Karpas-422 (cell line): ENCODE measurements around the gene FAM81B. TPM values are rescaled to one million over a fixed set of nuclear protein-coding genes. Genes with fewer than 3 reads are reported as not detected.

Experiments
- DNase-seq: peaks from one replicate; pipeline ENCODE4 v3.0.0-alpha.2; 2015
- H2AFZ ChIP-seq: fragments of 200-600 bp; sonication (generic); 2 replicates; pipeline ENCODE4 v1.6.1; 2014; ENCODE audit warnings: antibody characterized with exemption, low read length, mixed read lengths
- H3K27ac ChIP-seq: fragments of 200-600 bp; sonication (generic); 2 replicates; pipeline ENCODE4 v1.5.1; 2014; ENCODE audit warnings: mild to moderate bottlenecking, low read length, moderate library complexity
- H3K27me3 ChIP-seq: fragments of 200-600 bp; sonication (generic); 2 replicates; pipeline ENCODE4 v1.6.1; 2014; ENCODE audit warnings: low read length, mixed read lengths
- H3K36me3 ChIP-seq: fragments of 200-600 bp; sonication (generic); 2 replicates; pipeline ENCODE4 v1.6.1; 2014; ENCODE audit warnings: low read length, mixed read lengths; ENCODE audit not compliant: insufficient read depth
- H3K4me1 ChIP-seq: fragments of 200-600 bp; sonication (generic); 2 replicates; pipeline ENCODE4 v1.6.1; 2014; ENCODE audit warnings: mild to moderate bottlenecking, low read length, mixed read lengths
- H3K4me2 ChIP-seq: fragments of 200-600 bp; sonication (generic); 2 replicates; pipeline ENCODE4 v1.6.1; 2014; ENCODE audit warnings: low read length, low read depth, mild to moderate bottlenecking; ENCODE audit not compliant: poor library complexity, severe bottlenecking
- H3K4me3 ChIP-seq: fragments of 200-600 bp; sonication (generic); 2 replicates; pipeline ENCODE4 v1.5.1; 2014; ENCODE audit warnings: mild to moderate bottlenecking, antibody characterized with exemption, low read length, mixed read lengths
- H3K79me2 ChIP-seq: fragments of 200-600 bp; sonication (generic); 2 replicates; pipeline ENCODE4 v1.6.1; 2014; ENCODE audit warnings: mild to moderate bottlenecking, low read length, mixed read lengths
- H3K9ac ChIP-seq: fragments of 200-600 bp; sonication (generic); 2 replicates; pipeline ENCODE4 v1.6.0; 2014; ENCODE audit warnings: low read length
- H3K9me2 ChIP-seq: fragments of 200-600 bp; sonication (generic), shearing (Covaris generic); replicated peaks from 2 replicates; pipeline ENCODE4 v1.6.0; 2014; ENCODE audit warnings: mild to moderate bottlenecking, low read length, moderate library complexity; ENCODE audit not compliant: insufficient read depth
- H3K9me3 ChIP-seq: fragments of 300-700, 200-600 bp; sonication (generic); 2 replicates; pipeline ENCODE4 v1.6.1; 2014; ENCODE audit warnings: low read length, mixed read lengths
- H4K20me1 ChIP-seq: fragments of 200-600 bp; sonication (generic); 2 replicates; pipeline ENCODE4 v1.6.1; 2014; ENCODE audit warnings: mild to moderate bottlenecking, antibody characterized with exemption, low read length, low read depth; ENCODE audit not compliant: insufficient read depth
- total RNA-seq: library from RNA; depleted of rRNA; stranded (reverse); fragments of >200 nt; shearing (Covaris generic); gene quantifications from 2 replicates; pipeline ENCODE4 v1.2.3, GENCODE V29; 2014; ENCODE audit warnings: low replicate concordance

FAM81B gene
- total RNA-seq, 1 experiment from 2014 or later = not detected

DNA sequence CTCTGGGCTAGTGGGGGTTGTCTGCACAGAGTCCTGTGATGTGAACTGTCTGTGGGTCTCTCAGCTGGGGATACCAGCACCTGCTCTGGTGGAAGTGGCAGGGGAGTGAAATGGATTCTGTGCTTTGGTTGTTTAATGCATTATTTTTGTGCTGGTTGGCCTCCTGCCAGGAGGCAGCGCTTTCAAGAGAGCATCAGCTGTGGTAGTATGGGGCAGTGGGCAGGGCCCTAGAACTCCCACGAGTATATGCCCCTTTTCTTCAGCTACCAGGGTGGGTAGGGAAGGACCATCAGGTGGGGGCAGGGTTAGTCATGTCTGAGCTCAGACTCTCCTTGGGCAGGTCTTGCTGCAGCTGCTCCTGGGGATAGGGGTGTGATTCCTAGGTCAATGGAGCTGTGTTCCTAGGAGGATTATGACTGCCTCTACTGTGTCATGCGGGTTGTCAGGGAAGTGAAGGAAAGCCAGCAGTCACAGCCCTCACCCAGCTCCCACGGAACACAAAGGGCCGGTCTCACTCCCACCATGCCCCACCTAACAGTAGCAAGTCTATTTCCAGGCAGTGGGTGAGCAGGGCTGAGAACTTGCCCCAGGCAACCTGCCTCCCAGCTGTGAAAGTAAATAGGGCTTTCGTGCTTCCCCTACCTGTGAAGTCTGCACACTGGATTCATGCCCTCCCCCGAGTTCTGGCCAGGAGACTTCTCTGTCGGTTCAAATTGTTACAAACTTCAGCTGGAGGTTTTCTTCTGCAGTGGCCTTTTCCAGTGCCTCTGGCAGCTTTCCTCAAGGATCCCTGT, 25.7 kb upstream of the FAM81B start:
- Histone ChIP-seq H3K27ac (no peak overlapping the region), H3K9me3 (no peaks in the 10 kb centered on the region), H3K9ac (no peak overlapping the region), H3K4me3 (no peak overlapping the region), H2AFZ (no peak overlapping the region), H3K27me3 (no peaks in the 10 kb centered on the region), H3K36me3 (no peaks in the 10 kb centered on the region), H3K79me2 (no peaks in the 10 kb centered on the region), H3K4me1 (no peaks in the 10 kb centered on the region), H4K20me1 (no peaks in the 10 kb centered on the region), H3K9me2 (no peaks in the 10 kb centered on the region), H3K4me2 (no peak overlapping the region)
- DNase-seq = no peak

DNA sequence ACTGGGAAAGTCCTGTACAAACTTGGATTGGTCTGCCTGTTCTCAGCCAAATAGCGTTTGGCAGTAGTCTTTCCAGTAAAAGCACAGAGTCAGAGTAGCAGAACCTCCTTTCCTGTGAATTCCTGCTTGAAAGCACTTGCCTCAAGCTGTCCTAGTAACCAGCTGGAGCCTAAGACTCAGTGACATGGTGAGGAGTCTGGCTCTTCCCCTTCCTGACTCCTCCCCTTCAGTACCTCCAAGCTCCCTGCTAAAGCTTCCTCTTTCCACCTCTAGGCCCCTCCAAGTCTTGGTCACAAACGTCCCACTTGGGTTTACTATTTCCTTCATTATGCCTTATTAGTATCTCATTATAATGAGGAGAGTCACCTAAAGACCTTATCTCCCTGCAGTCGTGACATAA, 21.4 kb upstream of the FAM81B start:
- Histone ChIP-seq H3K36me3 (no peaks in the 10 kb centered on the region), H4K20me1 (no peaks in the 10 kb centered on the region), H3K9me3 (no peaks in the 10 kb centered on the region), H3K9ac (no peak overlapping the region), H2AFZ (no peak overlapping the region), H3K27ac (no peak overlapping the region), H3K79me2 (no peaks in the 10 kb centered on the region), H3K4me2 (no peak overlapping the region), H3K9me2 (no peaks in the 10 kb centered on the region), H3K4me3 (no peak overlapping the region), H3K27me3 (no peaks in the 10 kb centered on the region), H3K4me1 (no peaks in the 10 kb centered on the region)
- DNase-seq = no peak

DNA sequence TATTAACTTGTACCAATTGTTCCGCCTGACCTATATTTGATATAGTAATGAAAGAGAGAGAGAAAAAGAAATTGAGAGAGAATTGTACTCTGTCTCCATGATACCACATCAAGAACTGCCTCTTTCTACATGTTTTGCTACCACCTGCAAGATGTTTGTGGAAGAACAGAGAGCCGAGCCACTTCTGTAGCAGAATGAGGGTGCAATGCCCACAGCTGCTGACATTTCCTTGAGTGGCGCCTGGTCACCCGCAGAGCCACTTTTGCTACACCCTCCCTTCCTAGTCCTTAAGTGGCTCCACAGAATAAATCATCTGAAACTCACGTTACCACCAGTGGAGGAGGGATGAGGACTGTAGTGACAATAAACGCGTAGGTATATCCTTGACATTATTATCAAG, 17.1 kb upstream of the FAM81B start:
- DNase-seq = no peak
- Histone ChIP-seq H3K79me2 (no peaks in the 10 kb centered on the region), H4K20me1 (no peaks in the 10 kb centered on the region)

DNA sequence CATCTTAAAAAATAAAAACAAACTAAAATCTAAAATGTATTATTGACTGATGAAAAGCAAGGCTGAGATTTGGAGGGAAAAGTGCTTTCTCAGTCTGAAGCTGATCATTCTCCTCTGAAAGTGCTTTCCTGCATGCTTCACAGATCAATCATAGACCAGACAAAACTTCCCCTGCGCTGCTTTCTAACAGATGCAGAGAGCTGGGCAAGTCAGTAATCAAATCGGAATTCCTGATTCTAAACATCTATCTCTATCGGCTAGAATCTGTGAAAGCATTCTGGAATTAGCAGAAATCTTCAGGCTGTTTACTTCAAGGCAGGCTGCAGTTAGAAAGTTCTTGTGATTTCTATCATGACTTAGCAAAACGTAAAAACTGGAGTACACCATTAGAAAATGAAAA, 15.6 kb upstream of the FAM81B start:
- no peak overlapping the region for H3K4me3 ChIP-seq
- no peak overlapping the region for H3K4me2 ChIP-seq
- H3K9ac ChIP-seq = no peak overlapping the region
- H3K4me1 ChIP-seq = no peaks in the 10 kb centered on the region
- H2AFZ ChIP-seq = no peak overlapping the region
- no peaks in the 10 kb centered on the region for H3K9me2 ChIP-seq
- no peak for DNase-seq
- H4K20me1 ChIP-seq = no peaks in the 10 kb centered on the region
- no peak overlapping the region for H3K27ac ChIP-seq
- H3K9me3 ChIP-seq = no peaks in the 10 kb centered on the region
- no peaks in the 10 kb centered on the region for H3K27me3 ChIP-seq
- no peaks in the 10 kb centered on the region for H3K36me3 ChIP-seq
- no peaks in the 10 kb centered on the region for H3K79me2 ChIP-seq

More for the DNA sequence above, 17.1 kb upstream of the FAM81B start:
- H3K36me3 ChIP-seq = no peaks in the 10 kb centered on the region
- H3K4me1 ChIP-seq = no peaks in the 10 kb centered on the region
- no peak overlapping the region for H3K4me2 ChIP-seq
- no peak overlapping the region for H3K9ac ChIP-seq
- no peaks in the 10 kb centered on the region for H3K9me2 ChIP-seq
- H3K27ac ChIP-seq = no peak overlapping the region
- no peak overlapping the region for H3K4me3 ChIP-seq
- no peak overlapping the region for H2AFZ ChIP-seq
- no peaks in the 10 kb centered on the region for H3K27me3 ChIP-seq
- no peaks in the 10 kb centered on the region for H3K9me3 ChIP-seq

DNA sequence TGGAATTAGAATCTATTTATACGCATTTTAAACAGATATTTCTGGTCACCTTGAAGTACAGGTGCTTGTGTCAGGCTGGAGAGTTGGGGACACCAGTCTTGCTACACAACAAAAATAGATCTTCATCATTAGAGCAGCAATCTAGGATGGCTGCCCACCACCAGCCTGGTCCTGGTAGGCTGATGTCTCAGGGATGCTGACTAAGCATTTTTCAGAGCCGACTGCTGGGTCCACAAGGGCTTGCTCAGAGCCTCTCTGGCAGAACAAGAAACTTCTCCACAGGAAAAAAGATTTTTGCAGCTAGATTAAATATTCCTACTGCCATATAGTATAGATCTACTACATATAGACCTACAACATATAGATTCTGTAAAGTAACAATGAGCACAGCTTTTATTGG, 12.0 kb upstream of the FAM81B start:
- no peaks in the 10 kb centered on the region for H4K20me1 ChIP-seq
- no peak overlapping the region for H3K4me2 ChIP-seq
- no peak for DNase-seq
- H3K4me3 ChIP-seq = no peak overlapping the region
- H3K79me2 ChIP-seq = no peaks in the 10 kb centered on the region
- no peak overlapping the region for H3K27ac ChIP-seq
- H3K27me3 ChIP-seq = no peaks in the 10 kb centered on the region
- H2AFZ ChIP-seq = no peak overlapping the region
- no peak overlapping the region for H3K9ac ChIP-seq
- H3K36me3 ChIP-seq = no peaks in the 10 kb centered on the region
- H3K4me1 ChIP-seq = no peaks in the 10 kb centered on the region
- H3K9me3 ChIP-seq = no peaks in the 10 kb centered on the region
- no peaks in the 10 kb centered on the region for H3K9me2 ChIP-seq

DNA sequence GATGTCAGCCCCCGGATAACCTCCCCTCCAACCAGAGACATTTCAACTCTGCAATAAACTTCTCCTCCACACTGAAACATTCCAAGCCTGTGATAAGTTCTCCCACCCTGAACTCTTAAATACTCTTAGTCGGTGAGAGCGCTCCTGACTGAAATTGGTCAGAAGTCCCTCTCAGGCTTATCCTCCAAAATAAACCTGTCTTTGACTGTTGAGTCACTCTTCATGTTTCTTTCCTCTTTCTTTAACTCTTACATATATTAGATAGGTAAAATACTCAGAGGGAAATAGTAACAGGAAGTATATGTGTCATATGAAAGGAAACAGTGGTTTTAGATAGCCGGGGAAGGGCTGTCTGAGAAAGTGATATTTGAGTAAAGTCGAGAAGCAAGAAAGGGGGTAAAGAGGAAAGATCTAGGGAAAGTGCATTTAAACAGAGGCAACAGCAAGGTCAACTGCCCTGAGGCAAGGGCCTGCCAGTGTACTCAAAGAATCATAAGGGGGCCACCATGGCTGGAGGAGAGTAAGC, 11.0 kb upstream of the FAM81B start:
- H3K79me2 ChIP-seq = no peaks in the 10 kb centered on the region
- no peak overlapping the region for H3K27ac ChIP-seq
- H3K9me3 ChIP-seq = no peaks in the 10 kb centered on the region
- no peak overlapping the region for H3K4me2 ChIP-seq
- no peaks in the 10 kb centered on the region for H3K4me1 ChIP-seq
- no peaks in the 10 kb centered on the region for H4K20me1 ChIP-seq
- no peak overlapping the region for H2AFZ ChIP-seq
- H3K9ac ChIP-seq = no peak overlapping the region
- no peak for DNase-seq
- no peaks in the 10 kb centered on the region for H3K27me3 ChIP-seq
- no peaks in the 10 kb centered on the region for H3K36me3 ChIP-seq
- H3K9me2 ChIP-seq = no peaks in the 10 kb centered on the region
- H3K4me3 ChIP-seq = no peak overlapping the region

DNA sequence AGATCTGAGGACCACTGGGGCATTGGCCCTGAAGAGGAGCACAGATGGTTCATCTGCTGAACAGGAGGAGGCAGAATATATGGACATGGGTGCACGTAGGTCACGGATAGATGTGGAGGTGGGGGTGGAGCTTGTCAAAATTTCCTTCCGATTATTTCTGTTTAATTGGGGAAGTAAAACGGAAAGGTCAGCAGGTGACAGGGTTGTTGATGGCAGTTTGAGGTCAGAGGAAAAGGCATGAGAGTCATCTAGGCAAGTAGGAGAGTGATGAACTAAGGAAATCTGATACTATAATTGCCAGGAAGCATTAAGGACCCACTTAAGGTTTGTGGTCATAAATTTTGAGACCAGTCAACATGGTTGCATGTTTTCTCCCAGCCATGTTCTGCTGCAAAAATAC, 8.4 kb upstream of the FAM81B start:
- Histone ChIP-seq H4K20me1 (no peaks in the 10 kb centered on the region), H3K9me2 (no peaks in the 10 kb centered on the region), H3K27ac (no peak overlapping the region), H3K36me3 (no peaks in the 10 kb centered on the region), H3K4me2 (no peak overlapping the region), H3K27me3 (no peaks in the 10 kb centered on the region), H3K4me1 (no peaks in the 10 kb centered on the region), H3K79me2 (no peaks in the 10 kb centered on the region), H3K4me3 (no peak overlapping the region), H3K9me3 (no peaks in the 10 kb centered on the region), H2AFZ (no peak overlapping the region), H3K9ac (no peak overlapping the region)
- no peak for DNase-seq

DNA sequence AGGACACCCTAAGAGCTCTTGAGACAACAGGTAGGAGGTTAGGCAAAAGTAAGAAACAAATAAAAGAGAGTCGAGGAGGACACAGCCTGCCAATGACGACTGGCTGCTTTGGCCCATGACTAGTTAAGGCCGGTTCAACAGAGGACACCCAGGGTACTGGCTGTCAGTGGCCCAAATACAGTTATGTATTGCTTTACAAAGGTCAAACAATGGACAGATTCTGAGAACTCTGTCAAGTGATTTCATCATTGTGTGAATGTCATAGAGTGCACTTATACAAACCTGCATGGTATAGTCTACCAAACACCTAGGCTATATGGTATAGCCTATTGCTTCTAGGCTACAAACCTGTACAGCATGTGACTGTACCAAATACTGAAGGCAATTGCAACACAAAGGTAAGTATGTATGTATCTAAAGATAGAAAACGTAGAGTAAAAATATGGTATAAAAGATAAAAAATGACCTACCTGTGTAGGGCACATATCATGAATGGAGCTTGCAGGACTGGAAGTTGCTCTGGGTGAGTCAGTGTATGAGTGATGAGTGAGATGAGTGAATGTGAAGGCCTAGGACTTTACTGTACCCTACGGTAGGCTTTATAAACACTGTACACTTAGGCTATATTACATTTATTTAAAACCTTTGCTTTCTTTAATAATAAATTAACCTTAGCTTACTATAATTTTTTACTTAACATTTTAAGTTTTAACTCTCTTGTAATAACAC, 6.5 kb upstream of the FAM81B start:
- H3K27ac ChIP-seq = no peak overlapping the region
- H3K9me2 ChIP-seq = no peaks in the 10 kb centered on the region
- no peak overlapping the region for H3K4me3 ChIP-seq
- H3K79me2 ChIP-seq = no peaks in the 10 kb centered on the region
- H3K9me3 ChIP-seq = no peaks in the 10 kb centered on the region
- H3K9ac ChIP-seq = no peak overlapping the region
- no peaks in the 10 kb centered on the region for H3K36me3 ChIP-seq
- no peak overlapping the region for H2AFZ ChIP-seq
- DNase-seq = no peak
- no peaks in the 10 kb centered on the region for H3K4me1 ChIP-seq
- no peaks in the 10 kb centered on the region for H3K27me3 ChIP-seq
- no peaks in the 10 kb centered on the region for H4K20me1 ChIP-seq
- no peak overlapping the region for H3K4me2 ChIP-seq
